Cardiac muscle cell (in vitro differentiated cells and primary cell): Measurements from ENCODE around the gene TFDP2. TPM values are rescaled to one million over a fixed set of nuclear protein-coding genes. Genes with fewer than 3 reads are reported as not detected.

ENCODE experiments used
- DNase-seq, 2 donors: peaks; one replicate each; pipeline versions ENCODE4 v3.0.0 to v3.0.0-alpha.2; 2010 to 2017; ENCODE audit warnings: low read depth in 1 of 2, low spot score in 1 of 2
- H3K27ac ChIP-seq: fragments of 200-600 bp; sonication (generic); 2 replicates; pipeline ENCODE4 v1.5.1; 2016
- H3K27me3 ChIP-seq: fragments of 200-600 bp; sonication (generic); 2 replicates; pipeline ENCODE4 v1.6.0; 2016; ENCODE audit warnings: control low read depth
- H3K36me3 ChIP-seq: fragments of 200-600 bp; sonication (generic); 2 replicates; pipeline ENCODE4 v1.5.1; 2016; ENCODE audit warnings: control low read depth
- H3K4me1 ChIP-seq: fragments of 200-600 bp; sonication (generic); 2 replicates; pipeline ENCODE4 v1.8.1; 2017; ENCODE audit warnings: low read depth, mild to moderate bottlenecking, mixed run types
- H3K4me3 ChIP-seq: fragments of 200-600 bp; sonication (generic); 2 replicates; pipeline ENCODE4 v1.5.1; 2016; ENCODE audit warnings: mild to moderate bottlenecking
- H3K9me3 ChIP-seq: fragments of 200-600 bp; sonication (generic); 2 replicates; pipeline ENCODE4 v1.5.1; 2017; ENCODE audit warnings: low read depth, mild to moderate bottlenecking, control low read depth
- polyA plus RNA-seq: library from polyadenylated mRNA; unstranded; fragments of >200 nt; fragmentation: Nextera tagmentation; extraction: Ambion mirVana; gene quantifications from 2 replicates; pipeline ENCODE4 v1.2.1, GENCODE V29; 2016
- total RNA-seq: library from RNA; depleted of rRNA; stranded (reverse); fragments of >200 nt; gene quantifications from 2 replicates; pipeline ENCODE4 v1.2.3, GENCODE V29; 2016
- TF ChIP-seq, protein P1 (sequence below): IDR thresholded peaks from 2 replicates; pipeline ENCODE4 v1.5.1; 2012; ENCODE audit warnings: low read depth, mild to moderate bottlenecking, low read length

Gene TFDP2
- total and polyA plus RNA-seq, 2 experiments from 2014 or later, result 60.8 to 95.2 TPM

DNA sequence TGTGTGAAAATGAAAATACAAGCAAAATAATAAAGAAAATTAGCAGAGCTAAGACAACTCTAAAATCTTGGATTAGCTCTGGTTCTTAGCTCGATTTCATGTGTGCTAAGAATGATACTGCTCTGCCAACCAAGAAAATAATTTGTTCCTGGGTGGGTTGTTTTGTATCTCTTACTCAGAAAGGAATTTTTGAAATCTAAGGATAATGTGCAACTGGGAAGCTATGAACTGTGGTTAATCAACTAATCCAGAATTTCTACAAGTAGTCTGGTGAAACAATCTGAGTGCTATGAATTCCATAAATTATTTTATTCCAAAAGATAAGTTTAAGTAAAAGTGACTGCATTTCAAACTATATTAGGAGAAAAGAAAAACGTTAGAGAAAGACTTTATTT, 92.0 kb downstream of the TFDP2 start:
- TF ChIP-seq, protein P1, sequence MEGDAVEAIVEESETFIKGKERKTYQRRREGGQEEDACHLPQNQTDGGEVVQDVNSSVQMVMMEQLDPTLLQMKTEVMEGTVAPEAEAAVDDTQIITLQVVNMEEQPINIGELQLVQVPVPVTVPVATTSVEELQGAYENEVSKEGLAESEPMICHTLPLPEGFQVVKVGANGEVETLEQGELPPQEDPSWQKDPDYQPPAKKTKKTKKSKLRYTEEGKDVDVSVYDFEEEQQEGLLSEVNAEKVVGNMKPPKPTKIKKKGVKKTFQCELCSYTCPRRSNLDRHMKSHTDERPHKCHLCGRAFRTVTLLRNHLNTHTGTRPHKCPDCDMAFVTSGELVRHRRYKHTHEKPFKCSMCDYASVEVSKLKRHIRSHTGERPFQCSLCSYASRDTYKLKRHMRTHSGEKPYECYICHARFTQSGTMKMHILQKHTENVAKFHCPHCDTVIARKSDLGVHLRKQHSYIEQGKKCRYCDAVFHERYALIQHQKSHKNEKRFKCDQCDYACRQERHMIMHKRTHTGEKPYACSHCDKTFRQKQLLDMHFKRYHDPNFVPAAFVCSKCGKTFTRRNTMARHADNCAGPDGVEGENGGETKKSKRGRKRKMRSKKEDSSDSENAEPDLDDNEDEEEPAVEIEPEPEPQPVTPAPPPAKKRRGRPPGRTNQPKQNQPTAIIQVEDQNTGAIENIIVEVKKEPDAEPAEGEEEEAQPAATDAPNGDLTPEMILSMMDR, result no peak
- H3K4me3 ChIP-seq, result no peak overlapping the region
- H3K36me3 ChIP-seq, result no peaks in the 10 kb centered on the region
- H3K4me1 ChIP-seq, result no peaks in the 10 kb centered on the region
- H3K27me3 ChIP-seq, result no peaks in the 10 kb centered on the region
- H3K27ac ChIP-seq, result no peak overlapping the region
- no peak for DNase-seq
- no peaks in the 10 kb centered on the region for H3K9me3 ChIP-seq

DNA sequence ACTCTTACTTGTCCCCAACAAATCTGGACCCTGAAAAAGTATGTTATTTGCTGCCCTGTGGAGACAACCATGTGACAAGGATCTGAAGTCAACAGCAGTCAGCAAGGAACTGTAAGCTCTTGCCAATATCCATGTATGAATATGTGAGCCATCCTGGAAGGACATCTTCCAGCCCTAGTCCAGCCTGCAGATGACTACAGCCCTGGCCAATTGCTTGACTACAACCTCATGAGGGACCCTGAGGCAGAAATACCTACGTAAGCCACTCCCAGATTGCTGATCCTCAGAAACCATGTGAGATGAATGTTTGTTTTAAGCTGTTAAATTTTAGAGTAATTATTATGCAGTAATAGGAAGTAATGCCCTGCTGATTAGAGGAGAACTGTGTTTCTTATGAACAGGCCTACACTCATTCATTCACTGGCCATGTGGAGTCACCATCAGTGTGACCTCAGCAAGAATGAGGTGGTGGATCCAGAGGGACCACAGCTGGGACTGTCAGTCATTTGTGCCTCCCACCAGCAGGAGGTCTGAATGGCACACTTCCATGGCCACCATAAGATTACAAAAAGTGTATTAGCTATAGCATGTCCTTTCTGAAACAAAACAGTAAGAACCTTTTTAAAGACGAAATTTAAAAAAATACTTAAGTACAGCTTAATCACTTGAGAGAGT, 92.6 kb downstream of the TFDP2 start:
- TF ChIP-seq, protein P1, result no peak
- H3K27ac ChIP-seq, result no peak overlapping the region

DNA sequence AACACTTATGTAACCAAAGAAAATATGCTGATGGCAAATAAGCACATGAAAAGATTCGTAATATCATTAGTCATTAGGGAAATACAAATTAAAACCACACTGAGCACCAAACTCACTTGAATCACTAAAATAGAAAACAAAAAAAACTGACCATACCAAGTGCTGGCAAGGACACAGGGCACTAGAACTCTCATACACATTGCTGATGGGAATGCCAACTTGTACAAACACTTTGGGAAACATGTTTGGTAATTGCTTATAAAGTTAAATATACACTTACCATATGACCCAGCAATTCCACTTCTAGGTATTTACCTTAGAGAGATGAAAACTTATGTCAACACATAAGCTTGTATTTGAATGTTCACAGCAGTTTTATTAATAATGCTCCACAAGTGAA, 95.5 kb downstream of the TFDP2 start:
- DNase-seq, result no peak
- H3K27me3 ChIP-seq, result no peaks in the 10 kb centered on the region
- no peaks in the 10 kb centered on the region for H3K36me3 ChIP-seq
- H3K9me3 ChIP-seq, result no peaks in the 10 kb centered on the region
- TF ChIP-seq, protein P1, result no peak
- H3K27ac ChIP-seq, result no peak overlapping the region
- no peak overlapping the region for H3K4me3 ChIP-seq
- H3K4me1 ChIP-seq, result no peaks in the 10 kb centered on the region

More for the DNA sequence above, 92.6 kb downstream of the TFDP2 start:
- Histone ChIP-seq H3K4me1 (no peaks in the 10 kb centered on the region), H3K4me3 (no peak overlapping the region), H3K36me3 (no peaks in the 10 kb centered on the region), H3K9me3 (no peaks in the 10 kb centered on the region), H3K27me3 (no peaks in the 10 kb centered on the region)
- no peak for DNase-seq

DNA sequence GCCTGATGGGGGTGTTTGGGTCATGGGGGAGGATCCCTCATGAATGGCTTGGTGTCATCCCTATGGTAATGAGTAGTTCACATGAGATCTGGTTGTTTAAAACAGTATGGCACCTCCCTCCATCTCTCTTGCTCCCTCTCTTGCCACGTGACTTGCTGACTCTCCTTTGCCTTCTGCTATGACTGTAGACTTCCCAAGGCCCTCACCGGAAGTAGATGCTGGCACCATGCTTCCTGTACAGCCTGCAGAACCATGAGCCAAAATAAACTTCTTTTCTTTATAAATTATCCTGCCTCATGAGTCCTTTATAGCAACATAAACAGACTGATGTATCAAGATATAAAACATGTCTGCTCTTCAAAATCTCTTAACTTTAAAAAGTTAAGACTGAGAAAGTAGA, 96.1 kb downstream of the TFDP2 start:
- Histone ChIP-seq H3K4me1 (no peaks in the 10 kb centered on the region), H3K9me3 (no peaks in the 10 kb centered on the region), H3K36me3 (no peaks in the 10 kb centered on the region), H3K27me3 (no peaks in the 10 kb centered on the region), H3K4me3 (no peak overlapping the region), H3K27ac (no peak overlapping the region)
- TF ChIP-seq, protein P1, result no peak
- DNase-seq, result no peak

DNA sequence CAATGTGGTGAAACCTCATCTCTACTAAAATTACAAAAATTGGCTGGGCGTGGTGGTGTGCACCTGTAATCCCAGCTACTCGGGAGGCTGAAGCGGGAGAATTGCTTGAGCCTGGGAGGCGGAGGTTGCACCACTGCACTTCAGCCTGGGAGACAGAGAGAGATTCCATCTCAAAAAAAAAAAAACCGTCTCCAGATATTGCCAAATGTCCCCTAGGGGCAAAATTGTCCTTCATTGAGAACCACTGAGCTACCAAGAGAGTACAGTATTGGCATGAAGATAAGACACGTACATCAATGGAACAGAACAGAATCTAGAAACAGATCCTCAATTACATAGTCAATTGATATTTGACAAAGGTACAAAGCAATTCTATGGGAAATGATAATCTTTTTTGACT, 98.0 kb downstream of the TFDP2 start:
- Histone ChIP-seq H3K4me3 (no peak overlapping the region), H3K36me3 (no peaks in the 10 kb centered on the region), H3K9me3 (no peaks in the 10 kb centered on the region), H3K4me1 (no peaks in the 10 kb centered on the region), H3K27me3 (no peaks in the 10 kb centered on the region), H3K27ac (no peak overlapping the region)
- TF ChIP-seq, protein P1, result no peak
- no peak for DNase-seq
